Neutrophil (primary cell): ENCODE measurements around the gene MLLT3.

Source experiments
- H3K27ac ChIP-seq: fragments of 200-600 bp; sonication (generic); 2 replicates; pipeline ENCODE4 v1.5.1; 2016; ENCODE audit warnings: mild to moderate bottlenecking, moderate library complexity
- H3K27me3 ChIP-seq: fragments of 200-600 bp; sonication (generic); 2 replicates; pipeline ENCODE4 v1.6.0; 2016; ENCODE audit warnings: mild to moderate bottlenecking
- H3K36me3 ChIP-seq: fragments of 200-600 bp; sonication (generic); 2 replicates; pipeline ENCODE4 v1.5.1; 2017
- H3K4me1 ChIP-seq, 2 experiments: fragments of 200-600 bp in 1 of 2; sonication (generic) in 1 of 2; 1 replicate in 1 of 2; 2 replicates in 1 of 2; pipeline versions ENCODE4 v1.5.1 to v1.6.1; 2013 to 2016; ENCODE audit warnings: low read depth in 1 of 2, low read length in 1 of 2, mild to moderate bottlenecking in 1 of 2, moderate library complexity in 1 of 2; ENCODE audit not compliant: control insufficient read depth in 1 of 2, insufficient read depth in 1 of 2
- H3K4me3 ChIP-seq, 2 experiments: fragments of 200-600 bp in 1 of 2; sonication (generic) in 1 of 2; 1 replicate in 1 of 2; 2 replicates in 1 of 2; pipeline ENCODE4 v1.5.1; 2013 to 2016; ENCODE audit warnings: low read depth in 1 of 2, low read length in 1 of 2, mild to moderate bottlenecking in 1 of 2, moderate library complexity in 1 of 2
- H3K9me3 ChIP-seq: fragments of 200-600 bp; sonication (generic); 2 replicates; pipeline ENCODE4 v1.5.1; 2016
- TF ChIP-seq, protein P1 (sequence below): fragments of 200-600 bp; sonication (generic); IDR thresholded peaks from 2 replicates; pipeline ENCODE4 v1.5.1; 2016; ENCODE audit warnings: antibody characterized with exemption

Gene MLLT3

DNA sequence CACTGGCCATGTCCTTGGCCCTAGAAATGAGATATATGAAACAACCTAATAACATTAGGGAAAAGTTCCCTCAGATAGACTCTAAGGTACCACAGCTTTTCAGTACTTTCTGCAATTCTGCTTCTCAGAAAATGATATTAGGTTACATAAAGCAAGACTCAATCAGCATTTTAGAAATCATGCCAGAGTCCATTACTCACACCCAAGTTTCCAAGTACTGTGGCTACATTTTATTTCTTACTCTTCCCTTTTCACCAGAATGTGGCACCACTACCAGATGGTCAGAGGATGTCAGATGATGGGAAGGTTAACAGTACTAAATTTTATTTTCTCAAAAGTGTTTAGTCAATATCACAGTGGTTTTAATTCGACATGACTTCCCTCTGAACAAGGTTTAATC, 217.2 kb downstream of the MLLT3 start:
- H3K4me1 ChIP-seq: no peaks in the 10 kb centered on the region
- TF ChIP-seq, protein P1, sequence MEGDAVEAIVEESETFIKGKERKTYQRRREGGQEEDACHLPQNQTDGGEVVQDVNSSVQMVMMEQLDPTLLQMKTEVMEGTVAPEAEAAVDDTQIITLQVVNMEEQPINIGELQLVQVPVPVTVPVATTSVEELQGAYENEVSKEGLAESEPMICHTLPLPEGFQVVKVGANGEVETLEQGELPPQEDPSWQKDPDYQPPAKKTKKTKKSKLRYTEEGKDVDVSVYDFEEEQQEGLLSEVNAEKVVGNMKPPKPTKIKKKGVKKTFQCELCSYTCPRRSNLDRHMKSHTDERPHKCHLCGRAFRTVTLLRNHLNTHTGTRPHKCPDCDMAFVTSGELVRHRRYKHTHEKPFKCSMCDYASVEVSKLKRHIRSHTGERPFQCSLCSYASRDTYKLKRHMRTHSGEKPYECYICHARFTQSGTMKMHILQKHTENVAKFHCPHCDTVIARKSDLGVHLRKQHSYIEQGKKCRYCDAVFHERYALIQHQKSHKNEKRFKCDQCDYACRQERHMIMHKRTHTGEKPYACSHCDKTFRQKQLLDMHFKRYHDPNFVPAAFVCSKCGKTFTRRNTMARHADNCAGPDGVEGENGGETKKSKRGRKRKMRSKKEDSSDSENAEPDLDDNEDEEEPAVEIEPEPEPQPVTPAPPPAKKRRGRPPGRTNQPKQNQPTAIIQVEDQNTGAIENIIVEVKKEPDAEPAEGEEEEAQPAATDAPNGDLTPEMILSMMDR: no peak
- no peaks in the 10 kb centered on the region for H3K36me3 ChIP-seq
- H3K9me3 ChIP-seq: no peaks in the 10 kb centered on the region
- no peaks in the 10 kb centered on the region for H3K27me3 ChIP-seq
- H3K4me3 ChIP-seq: no peak overlapping the region
- no peak overlapping the region for H3K27ac ChIP-seq

DNA sequence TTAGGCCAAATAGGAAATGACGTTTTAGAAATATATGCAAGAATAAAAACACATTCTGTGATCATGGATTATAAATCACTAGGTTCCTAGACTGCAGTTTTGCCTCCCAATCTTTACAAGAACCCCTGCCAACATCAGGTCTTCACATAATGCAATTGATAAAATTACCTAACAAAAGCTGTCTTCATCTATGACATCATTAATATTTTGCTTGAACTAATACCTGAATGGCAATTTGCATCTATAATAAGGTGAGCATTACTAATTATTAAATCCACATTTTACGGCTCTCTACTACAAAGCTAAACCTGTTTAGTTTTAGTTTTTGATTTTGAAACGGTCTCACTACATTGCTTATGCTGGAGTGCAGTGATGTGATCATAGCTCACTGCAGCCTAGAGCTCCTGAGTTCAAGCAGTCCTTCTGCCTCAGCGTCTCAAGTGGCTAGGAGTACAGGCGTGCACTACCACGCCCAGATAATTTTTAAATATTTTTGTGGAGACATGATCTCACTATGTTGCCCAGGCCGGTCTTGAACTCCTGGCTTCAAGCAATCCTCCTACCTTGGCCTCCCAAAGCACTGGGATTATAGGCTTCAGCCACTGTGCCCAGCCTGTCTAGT, 218.0 kb downstream of the MLLT3 start:
- no peaks in the 10 kb centered on the region for H3K27me3 ChIP-seq
- no peaks in the 10 kb centered on the region for H3K9me3 ChIP-seq
- H3K27ac ChIP-seq: no peak overlapping the region
- H3K4me3 ChIP-seq: no peak overlapping the region
- H3K4me1 ChIP-seq: no peaks in the 10 kb centered on the region
- TF ChIP-seq, protein P1: no peak
- H3K36me3 ChIP-seq: no peaks in the 10 kb centered on the region

DNA sequence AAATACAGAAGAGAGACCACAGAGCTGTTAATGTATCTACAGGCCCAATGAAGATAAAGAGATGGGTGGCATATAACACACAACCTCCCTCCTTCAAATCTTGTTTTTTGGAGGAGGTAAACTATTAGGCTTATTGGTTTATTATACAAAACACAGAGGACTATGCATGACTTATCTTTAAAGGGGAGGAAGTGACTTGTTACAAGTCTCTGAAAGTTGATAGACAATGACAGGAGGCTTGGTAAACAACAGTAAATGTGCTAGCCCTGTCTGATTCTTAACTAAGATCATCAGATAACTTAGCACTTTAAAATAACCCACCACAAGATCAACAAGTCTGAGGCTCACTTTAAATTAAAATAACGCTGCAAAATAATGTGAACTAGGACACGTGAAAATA, 219.0 kb downstream of the MLLT3 start:
- Histone ChIP-seq H3K27me3 (no peaks in the 10 kb centered on the region), H3K27ac (no peak overlapping the region)
- TF ChIP-seq, protein P1: no peak

DNA sequence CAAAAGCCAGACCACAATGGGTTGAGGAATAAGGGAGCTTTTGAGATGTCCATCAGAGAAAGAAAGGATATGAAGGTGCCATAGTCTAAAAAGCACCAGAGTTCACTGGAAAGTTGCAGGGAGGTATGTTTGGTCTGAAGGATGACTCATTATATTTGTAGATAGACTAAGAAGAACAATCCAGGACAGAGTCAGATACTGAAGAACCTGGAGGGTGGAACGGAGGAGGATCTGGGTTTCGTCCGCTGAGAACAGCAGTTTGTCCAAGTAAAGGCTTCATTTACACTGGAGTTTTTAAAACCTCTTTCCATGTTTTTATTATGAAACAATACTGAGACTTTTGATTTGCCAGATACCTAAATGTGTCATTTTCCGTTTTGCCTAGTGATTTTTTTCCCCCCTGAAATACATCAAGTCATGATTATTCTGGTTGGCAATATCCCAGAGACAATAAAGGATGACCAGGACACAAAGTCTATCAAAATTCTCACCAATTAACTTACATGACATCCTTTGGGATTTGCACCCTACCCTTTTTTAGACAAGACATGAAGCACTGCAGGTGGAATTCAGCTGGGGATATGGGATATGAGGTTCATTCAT, 219.9 kb downstream of the MLLT3 start:
- Histone ChIP-seq H3K36me3 (no peaks in the 10 kb centered on the region), H3K4me3 (no peak overlapping the region), H3K27me3 (no peaks in the 10 kb centered on the region), H3K4me1 (peaks cover 0 to 8% of the 10 kb centered on the region in 2 experiments), H3K9me3 (no peaks in the 10 kb centered on the region), H3K27ac (no peak overlapping the region)
- TF ChIP-seq, protein P1: no peak

More for the DNA sequence above, 219.0 kb downstream of the MLLT3 start:
- peaks cover 0 to 5% of the 10 kb centered on the region in 2 experiments for H3K4me1 ChIP-seq
- H3K36me3 ChIP-seq: no peaks in the 10 kb centered on the region
- H3K4me3 ChIP-seq: no peak overlapping the region
- no peaks in the 10 kb centered on the region for H3K9me3 ChIP-seq

DNA sequence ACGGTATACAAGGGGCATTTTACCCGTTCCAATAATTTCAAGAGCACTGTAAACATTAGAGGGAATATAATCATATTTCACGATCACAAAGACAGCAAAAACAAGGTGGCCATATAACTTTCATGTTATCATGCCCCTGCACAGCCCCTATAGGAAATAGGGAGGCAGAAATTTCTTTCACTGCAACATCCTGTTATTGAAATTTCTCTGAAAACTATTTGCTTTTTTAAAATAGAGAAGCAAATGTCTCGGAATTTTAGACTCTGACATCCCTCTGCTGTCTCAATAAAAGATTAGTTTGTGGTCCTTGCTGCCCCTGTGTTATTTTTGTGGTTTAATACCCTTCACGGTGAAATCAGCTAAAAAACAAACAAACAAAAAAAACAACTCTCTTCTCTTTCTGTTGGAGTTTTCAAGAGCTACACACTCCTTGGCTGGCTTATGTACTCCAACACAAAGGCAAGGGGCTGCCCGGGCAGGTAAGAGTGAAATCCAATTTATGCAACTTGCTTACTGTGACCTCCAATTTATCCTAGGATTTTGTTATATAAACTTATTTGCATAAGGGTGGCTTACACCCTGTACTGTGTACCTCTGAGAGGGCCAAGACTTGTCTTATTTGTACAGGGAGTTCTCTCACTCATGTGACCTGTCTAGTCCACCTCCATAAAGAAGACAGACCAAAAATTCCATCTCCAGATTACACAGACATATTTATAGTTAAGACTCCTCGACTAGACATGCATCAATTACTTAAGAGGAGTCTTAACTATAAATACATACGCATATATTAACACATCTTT, 223.6 kb downstream of the MLLT3 start:
- H3K27me3 ChIP-seq: no peaks in the 10 kb centered on the region

More for the DNA sequence above, 223.6 kb downstream of the MLLT3 start:
- H3K27ac ChIP-seq: no peak overlapping the region
- TF ChIP-seq, protein P1: no peak
- H3K4me3 ChIP-seq: no peak overlapping the region
- H3K36me3 ChIP-seq: no peaks in the 10 kb centered on the region
- peaks cover 0 to 8% of the 10 kb centered on the region in 2 experiments for H3K4me1 ChIP-seq
- no peaks in the 10 kb centered on the region for H3K9me3 ChIP-seq
